HepG2 (cell line): ENCODE results near the gene BEX2. TPM values are rescaled to one million over a fixed set of nuclear protein-coding genes. Genes with fewer than 3 reads are reported as not detected.

Experiments used
- ATAC-seq: fragments of 200-7000 bp; cut with Tn5 transposase; 3 replicates; pipeline ENCODE4 v1.9.1; 2020; ENCODE audit warnings: mild to moderate bottlenecking, moderate library complexity
- BruUV-seq: library from RNA; stranded (reverse); fragments of 400-500 nt; replicated peaks from 2 replicates; lab custom pipeline; 2021; lab: Mats Ljungman, UMichigan
- CTCF ChIA-PET: fragments of 300-600 bp; formaldehyde crosslinking; extraction: SDS; loops from one replicate; lab custom pipeline; 2021; ENCODE audit warnings: low total read pairs, inconsistent platforms, low intra/inter-chr PET ratio; lab: Yijun Ruan, JAX
- POLR2A ChIA-PET: fragments of 350-600 bp; sonication (Branson Sonifier 250); formaldehyde crosslinking; loops from one replicate; lab custom pipeline; 2020; ENCODE audit warnings: antibody characterized with exemption, inconsistent platforms; lab: Yijun Ruan, JAX
- DNase-seq: peaks from one replicate; pipeline ENCODE4 v3.0.0-alpha.2; 2015; ENCODE audit warnings: low spot score
- FAIRE-seq: peaks from 3 replicates; lab custom pipeline; 2011; peaks lifted over from hg19 to GRCh38; lab: Jason Lieb, UNC
- H2AFZ ChIP-seq: one replicate; pipeline ENCODE4 v1.6.1; 2011; ENCODE audit warnings: low read length, inconsistent platforms
- H3K27ac ChIP-seq: fragments of 300-600 bp; 3 replicates; pipeline ENCODE4 v1.8.0; 2011; ENCODE audit warnings: mixed run types, mild to moderate bottlenecking, mixed read lengths, low read length, inconsistent platforms; ENCODE audit not compliant: insufficient read depth; ENCODE audit errors: extremely low read length
- H3K27me3 ChIP-seq, 2 experiments: fragments of 200-600 bp in 1 of 2; 2 replicates in 1 of 2; 3 replicates in 1 of 2; pipeline versions ENCODE4 v1.6.0 to v1.8.0; 2011; ENCODE audit warnings: low read length in 2 of 2, mild to moderate bottlenecking in 2 of 2, moderate library complexity in 2 of 2, inconsistent platforms in 1 of 2; ENCODE audit not compliant: insufficient read depth in 2 of 2, control insufficient read depth in 1 of 2
- H3K36me3 ChIP-seq, 2 experiments: fragments of 200-600 bp in 1 of 2; replicated peaks in 1 of 2; 2 replicates in 1 of 2; 3 replicates in 1 of 2; pipeline versions ENCODE4 v1.5.1 to v1.8.0; 2011; ENCODE audit warnings: low read length in 2 of 2, inconsistent platforms in 1 of 2; ENCODE audit not compliant: insufficient read depth in 2 of 2, control insufficient read depth in 1 of 2
- H3K4me1 ChIP-seq: 2 replicates; pipeline ENCODE4 v1.5.1; 2012; ENCODE audit warnings: low read length, inconsistent platforms; ENCODE audit not compliant: insufficient read depth
- H3K4me2 ChIP-seq: 2 replicates; pipeline ENCODE4 v1.6.0; 2011; ENCODE audit warnings: low read depth, low read length, inconsistent platforms
- H3K4me3 ChIP-seq, 3 experiments: fragments of 200-600 bp in 1 of 3; sonication (generic), shearing (Covaris generic) in 1 of 3; replicated peaks in 1 of 3; 2 replicates each; pipeline ENCODE4 v1.5.1; 2011 to 2016; ENCODE audit warnings: low read length in 3 of 3, inconsistent platforms in 2 of 3, low read depth in 2 of 3, mild to moderate bottlenecking in 2 of 3, control low read depth in 1 of 3, mixed read lengths in 1 of 3; ENCODE audit not compliant: insufficient read depth in 1 of 3
- H3K79me2 ChIP-seq: one replicate; pipeline ENCODE4 v1.6.1; 2011; ENCODE audit warnings: low read length, inconsistent platforms; ENCODE audit not compliant: insufficient read depth
- H3K9ac ChIP-seq: 2 replicates; pipeline ENCODE4 v1.6.0; 2011; ENCODE audit warnings: mild to moderate bottlenecking, low read depth, low read length, inconsistent platforms; ENCODE audit not compliant: insufficient read depth
- H3K9me3 ChIP-seq: 2 replicates; pipeline ENCODE4 v1.5.1; 2012; ENCODE audit warnings: mild to moderate bottlenecking, low read length
- H4K20me1 ChIP-seq: 2 replicates; pipeline ENCODE4 v1.6.0; 2011; ENCODE audit warnings: inconsistent platforms, mild to moderate bottlenecking, low read length, moderate library complexity; ENCODE audit not compliant: insufficient read depth
- CBX1 ChIP-seq: IDR thresholded peaks from one replicate; pipeline ENCODE4 v1.6.1; 2016; ENCODE audit warnings: antibody characterized with exemption, low read depth
- CHD2 ChIP-seq: IDR thresholded peaks from 2 replicates; pipeline ENCODE4 v1.6.1; 2011; ENCODE audit warnings: low read depth, low read length, improper control_type of control experiment
- GFI1 ChIP-seq: sonication (generic); formaldehyde crosslinking; IDR thresholded peaks from 2 replicates; pipeline ENCODE4 v1.5.0; 2020; ENCODE audit warnings: missing genetic modification reagents, mild to moderate bottlenecking, borderline replicate concordance
- GLI4 ChIP-seq: sonication (generic); formaldehyde crosslinking; IDR thresholded peaks from 2 replicates; pipeline ENCODE4 v1.5.1; 2020; ENCODE audit warnings: missing genetic modification reagents, mild to moderate bottlenecking, moderate library complexity, borderline replicate concordance
- KLF11 ChIP-seq: IDR thresholded peaks from 2 replicates; pipeline ENCODE4 v1.6.1; 2016; ENCODE audit warnings: missing compliant biosample characterization
- MYC ChIP-seq: sonication (generic); formaldehyde crosslinking; IDR thresholded peaks from 2 replicates; pipeline ENCODE4 v1.9.0; 2021; ENCODE audit warnings: missing genetic modification reagents, borderline replicate concordance
- PAWR ChIP-seq: sonication (generic); formaldehyde crosslinking; IDR thresholded peaks from 2 replicates; pipeline ENCODE4 v1.4.0; 2020; ENCODE audit warnings: missing genetic modification reagents, mild to moderate bottlenecking, borderline replicate concordance
- SMC3 ChIP-seq: IDR thresholded peaks from 2 replicates; pipeline ENCODE4 v1.6.1; 2011; ENCODE audit warnings: low read length, improper control_type of control experiment
- STAG1 ChIP-seq: sonication (generic); formaldehyde crosslinking; IDR thresholded peaks from 2 replicates; pipeline ENCODE4 v1.4.0; 2020; ENCODE audit warnings: missing genetic modification reagents
- TRIM24 ChIP-seq: sonication (generic); formaldehyde crosslinking; IDR thresholded peaks from 2 replicates; pipeline ENCODE4 v1.8.0; 2022; ENCODE audit warnings: mild to moderate bottlenecking, missing genetic modification reagents
- U2AF2 ChIP-seq: fragments of 200-400 bp; formaldehyde crosslinking; IDR thresholded peaks from 2 replicates; pipeline ENCODE4 v1.6.1; 2017; ENCODE audit warnings: low read depth, mild to moderate bottlenecking, low read length
- ZSCAN9 ChIP-seq: IDR thresholded peaks from 2 replicates; pipeline ENCODE4 v1.6.1; 2016; ENCODE audit warnings: borderline replicate concordance
- WGBS: methylation state at CpG from one replicate; pipeline ENCODE4 v1.1.6; 2017; ENCODE audit warnings: low lambda C conversion rate; 5-methylcytosine and 5-hydroxymethylcytosine counted together
- in situ Hi-C: cut with HindIII; loops from 2 replicates; pipeline ENCODE4 v1.10.0; 2017; ENCODE audit warnings: low pct_unique_long_range_greater_than_20kb; ENCODE audit not compliant: extremely low pct_ligation_motif_present
- intact Hi-C: fragments of 100-400 bp; cut with micrococcal nuclease; formaldehyde crosslinking; loops from one replicate; pipeline ENCODE4 v1.10.0; 2022; ENCODE audit not compliant: unreplicated experiment
- polyA plus RNA-seq, 8 experiments: library from polyadenylated mRNA; depleted of rRNA in 3 of 8; stranded (reverse) in 7 of 8; unstranded in 1 of 8; fragments of >200 nt; fragmentation: Illumina TruSeq in 4 of 8; extraction: Trizol in 4 of 8; gene quantifications; 2 replicates each; pipeline versions ENCODE4 v1.2.1 to v1.2.3, GENCODE V29; 2011 to 2016; ENCODE audit warnings: low read depth in 4 of 8, missing spikeins in 1 of 8, mixed read lengths in 1 of 8; ENCODE audit not compliant: insufficient read depth in 1 of 8
- total RNA-seq, 5 experiments: library from RNA; depleted of rRNA; stranded (reverse); fragments of >200 nt; fragmentation: Illumina TruSeq; extraction: Trizol; gene quantifications; 2 replicates each; pipeline ENCODE4 v1.2.3, GENCODE V29; 2016; ENCODE audit warnings: low read depth in 1 of 5
- TF ChIP-seq, protein P1 (sequence below): sonication (generic); formaldehyde crosslinking; IDR thresholded peaks from 2 replicates; pipeline ENCODE4 v1.5.0; 2020; ENCODE audit warnings: mild to moderate bottlenecking, missing genetic modification reagents, moderate library complexity
- TF ChIP-seq, protein P2 (sequence below): sonication (generic); formaldehyde crosslinking; IDR thresholded peaks from 2 replicates; pipeline ENCODE4 v1.4.0; 2020; ENCODE audit warnings: mild to moderate bottlenecking, missing genetic modification reagents

The BEX2 gene
- total and polyA plus RNA-seq, 2 of the 13 experiments (the other 11 are each of a cell fraction or from before 2014, with no cell fraction given): 0.46 to 0.54 TPM

- no peak for FAIRE-seq
- no peaks in the 10 kb centered on the region for H3K79me2 ChIP-seq
- BruUV-seq: no TSS peak
- ChIA-PET POLR2A (no interaction called here), CTCF (interaction anchor here (1.8 kb wide), 1 partner anchor 122 kb away, joined by 22 read pairs; no protein-coding TSS in a partner anchor)
- H2AFZ ChIP-seq: no peak overlapping the region
- no peaks in the 10 kb centered on the region for H3K9me3 ChIP-seq
- ATAC-seq: no peak
- DNase-seq: no peak
- in situ Hi-C loops: loop anchor here (10.0 kb wide), 1 partner anchor 122 kb away; no protein-coding TSS in a partner anchor
- no peaks in the 10 kb centered on the region for H4K20me1 ChIP-seq
- H3K4me1 ChIP-seq: no peaks in the 10 kb centered on the region
- H3K27ac ChIP-seq: no peak overlapping the region
- TF ChIP-seq GFI1 (CRISPR knock-in tag) (no peak), STAG1 (CRISPR knock-in tag) (peak; percentile 40), MYC (CRISPR knock-in tag) (no peak), SMC3 (peak; percentile 53; the same call in 1 of the 2 replicates)
- TF ChIP-seq, protein P1, sequence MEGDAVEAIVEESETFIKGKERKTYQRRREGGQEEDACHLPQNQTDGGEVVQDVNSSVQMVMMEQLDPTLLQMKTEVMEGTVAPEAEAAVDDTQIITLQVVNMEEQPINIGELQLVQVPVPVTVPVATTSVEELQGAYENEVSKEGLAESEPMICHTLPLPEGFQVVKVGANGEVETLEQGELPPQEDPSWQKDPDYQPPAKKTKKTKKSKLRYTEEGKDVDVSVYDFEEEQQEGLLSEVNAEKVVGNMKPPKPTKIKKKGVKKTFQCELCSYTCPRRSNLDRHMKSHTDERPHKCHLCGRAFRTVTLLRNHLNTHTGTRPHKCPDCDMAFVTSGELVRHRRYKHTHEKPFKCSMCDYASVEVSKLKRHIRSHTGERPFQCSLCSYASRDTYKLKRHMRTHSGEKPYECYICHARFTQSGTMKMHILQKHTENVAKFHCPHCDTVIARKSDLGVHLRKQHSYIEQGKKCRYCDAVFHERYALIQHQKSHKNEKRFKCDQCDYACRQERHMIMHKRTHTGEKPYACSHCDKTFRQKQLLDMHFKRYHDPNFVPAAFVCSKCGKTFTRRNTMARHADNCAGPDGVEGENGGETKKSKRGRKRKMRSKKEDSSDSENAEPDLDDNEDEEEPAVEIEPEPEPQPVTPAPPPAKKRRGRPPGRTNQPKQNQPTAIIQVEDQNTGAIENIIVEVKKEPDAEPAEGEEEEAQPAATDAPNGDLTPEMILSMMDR (CRISPR knock-in tag): peak; percentile 59
- no peak overlapping the region for H3K4me3 ChIP-seq
- H3K9ac ChIP-seq: no peak overlapping the region
- 2% methylated on average over 2 of the region's 2 CpGs for WGBS
- no peaks in the 10 kb centered on the region for H3K36me3 ChIP-seq
- H3K27me3 ChIP-seq: no peaks in the 10 kb centered on the region
- H3K4me2 ChIP-seq: no peak overlapping the region
- intact Hi-C loops: loop anchor here (1.0 kb wide), 1 partner anchor 121 kb away; no protein-coding TSS in a partner anchor
Measured at GRCh38 chrX:103343105-103343504, 32.3 kb upstream of the BEX2 start.

DNA sequence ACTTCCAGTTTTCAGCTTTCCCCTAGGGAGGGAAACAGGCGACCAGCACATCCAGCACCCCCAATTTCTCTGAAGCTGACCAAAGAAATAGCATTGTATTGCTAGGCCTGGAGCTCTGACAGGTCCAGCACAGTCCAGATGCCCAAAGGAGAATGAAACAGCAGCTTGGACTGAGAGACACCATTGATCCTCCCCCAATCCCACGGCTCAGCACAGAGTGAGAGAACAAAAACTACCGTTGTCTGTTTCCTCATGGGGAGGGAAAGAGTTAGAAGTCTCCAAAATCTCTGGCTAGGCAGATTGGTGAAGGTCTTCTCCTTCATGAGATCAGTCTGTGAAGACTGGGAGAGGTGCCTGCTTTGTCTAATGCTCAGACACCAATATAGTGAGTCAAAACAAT lies 27.9 kb upstream of the BEX2 start:
- Histone ChIP-seq H2AFZ (no peak overlapping the region), H3K9me3 (no peaks in the 10 kb centered on the region), H3K4me2 (no peak overlapping the region), H3K4me1 (no peaks in the 10 kb centered on the region), H3K36me3 (no peaks in the 10 kb centered on the region), H3K27me3 (no peaks in the 10 kb centered on the region), H4K20me1 (no peaks in the 10 kb centered on the region), H3K4me3 (no peak overlapping the region), H3K9ac (no peak overlapping the region), H3K27ac (no peak overlapping the region), H3K79me2 (no peaks in the 10 kb centered on the region)
- no peak for DNase-seq
- ChIA-PET CTCF (no interaction called here), POLR2A (no interaction called here)
- BruUV-seq: no TSS peak
- no peak for ATAC-seq
- intact Hi-C loops (no loop called here), in situ Hi-C loops (no loop called here)
- no peak for FAIRE-seq
- WGBS: 0% methylated on average over 1 of the region's 3 CpGs
- TF ChIP-seq, protein P2, sequence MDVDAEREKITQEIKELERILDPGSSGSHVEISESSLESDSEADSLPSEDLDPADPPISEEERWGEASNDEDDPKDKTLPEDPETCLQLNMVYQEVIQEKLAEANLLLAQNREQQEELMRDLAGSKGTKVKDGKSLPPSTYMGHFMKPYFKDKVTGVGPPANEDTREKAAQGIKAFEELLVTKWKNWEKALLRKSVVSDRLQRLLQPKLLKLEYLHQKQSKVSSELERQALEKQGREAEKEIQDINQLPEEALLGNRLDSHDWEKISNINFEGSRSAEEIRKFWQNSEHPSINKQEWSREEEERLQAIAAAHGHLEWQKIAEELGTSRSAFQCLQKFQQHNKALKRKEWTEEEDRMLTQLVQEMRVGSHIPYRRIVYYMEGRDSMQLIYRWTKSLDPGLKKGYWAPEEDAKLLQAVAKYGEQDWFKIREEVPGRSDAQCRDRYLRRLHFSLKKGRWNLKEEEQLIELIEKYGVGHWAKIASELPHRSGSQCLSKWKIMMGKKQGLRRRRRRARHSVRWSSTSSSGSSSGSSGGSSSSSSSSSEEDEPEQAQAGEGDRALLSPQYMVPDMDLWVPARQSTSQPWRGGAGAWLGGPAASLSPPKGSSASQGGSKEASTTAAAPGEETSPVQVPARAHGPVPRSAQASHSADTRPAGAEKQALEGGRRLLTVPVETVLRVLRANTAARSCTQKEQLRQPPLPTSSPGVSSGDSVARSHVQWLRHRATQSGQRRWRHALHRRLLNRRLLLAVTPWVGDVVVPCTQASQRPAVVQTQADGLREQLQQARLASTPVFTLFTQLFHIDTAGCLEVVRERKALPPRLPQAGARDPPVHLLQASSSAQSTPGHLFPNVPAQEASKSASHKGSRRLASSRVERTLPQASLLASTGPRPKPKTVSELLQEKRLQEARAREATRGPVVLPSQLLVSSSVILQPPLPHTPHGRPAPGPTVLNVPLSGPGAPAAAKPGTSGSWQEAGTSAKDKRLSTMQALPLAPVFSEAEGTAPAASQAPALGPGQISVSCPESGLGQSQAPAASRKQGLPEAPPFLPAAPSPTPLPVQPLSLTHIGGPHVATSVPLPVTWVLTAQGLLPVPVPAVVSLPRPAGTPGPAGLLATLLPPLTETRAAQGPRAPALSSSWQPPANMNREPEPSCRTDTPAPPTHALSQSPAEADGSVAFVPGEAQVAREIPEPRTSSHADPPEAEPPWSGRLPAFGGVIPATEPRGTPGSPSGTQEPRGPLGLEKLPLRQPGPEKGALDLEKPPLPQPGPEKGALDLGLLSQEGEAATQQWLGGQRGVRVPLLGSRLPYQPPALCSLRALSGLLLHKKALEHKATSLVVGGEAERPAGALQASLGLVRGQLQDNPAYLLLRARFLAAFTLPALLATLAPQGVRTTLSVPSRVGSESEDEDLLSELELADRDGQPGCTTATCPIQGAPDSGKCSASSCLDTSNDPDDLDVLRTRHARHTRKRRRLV (CRISPR knock-in tag): no peak
- TF ChIP-seq TRIM24 (CRISPR knock-in tag) (no peak), CBX1 (no peak), PAWR (CRISPR knock-in tag) (no peak), GLI4 (CRISPR knock-in tag) (no peak), KLF11 (CRISPR knock-in tag) (no peak), CHD2 (no peak), U2AF2 (no peak), ZSCAN9 (CRISPR knock-in tag) (no peak)
